GM19455 (cell line): ENCODE data around the gene KLHDC7B.

Experiments
- ATAC-seq: cut with Tn5 transposase; IDR thresholded peaks from one replicate; pipeline ENCODE4 v1.9.1; 2021; ENCODE audit not compliant: unreplicated experiment

Gene KLHDC7B

DNA sequence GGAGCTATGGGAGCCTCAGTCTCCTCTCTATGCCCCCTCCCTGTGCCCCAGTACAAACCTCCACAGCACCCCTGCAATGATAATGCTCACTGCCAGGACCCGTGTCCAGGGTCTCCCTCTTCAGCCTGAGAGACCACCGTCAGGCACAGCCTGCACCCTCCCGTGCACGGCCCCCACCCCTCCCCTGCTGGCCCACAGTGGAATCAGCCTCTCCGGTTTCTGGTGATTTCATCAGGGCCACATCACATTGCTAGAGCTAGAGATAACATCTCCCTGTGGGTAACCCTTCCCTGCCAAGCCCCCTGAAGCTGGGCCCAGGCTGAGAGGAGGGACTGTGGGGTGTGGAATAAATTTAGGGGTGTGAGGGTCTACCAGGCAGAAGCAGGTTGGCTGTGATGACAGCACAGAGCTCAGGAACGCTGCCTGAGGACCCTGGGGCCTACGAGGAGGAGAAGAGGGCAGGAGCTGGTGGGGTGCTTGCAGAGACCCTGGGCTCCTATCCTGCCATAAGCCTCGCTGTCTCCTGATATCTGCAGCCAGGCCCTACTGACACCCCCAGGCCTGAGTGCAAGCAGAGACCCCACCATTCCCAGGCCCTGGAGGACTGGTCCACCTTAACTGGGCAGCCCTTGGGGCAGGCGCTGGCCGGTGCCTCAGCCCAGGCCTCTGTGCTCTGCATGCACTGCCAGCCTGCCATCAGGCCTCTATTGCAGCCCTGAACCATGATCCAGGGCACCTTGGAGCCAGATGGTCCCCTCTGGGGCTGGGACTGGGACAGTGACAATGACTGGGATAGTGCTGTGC lies at the start of gene KLHDC7B:
Gene KLHDC7B (plus strand): TSS at position 378 of the 804 bp plus-strand sequence. CDS start 345 bp downstream, at position 723.
- ATAC-seq, result no peak

GRCh38 chr22:50497093-50497492 lies 48.6 kb upstream of the KLHDC7B start:
- ATAC-seq, result no peak

DNA sequence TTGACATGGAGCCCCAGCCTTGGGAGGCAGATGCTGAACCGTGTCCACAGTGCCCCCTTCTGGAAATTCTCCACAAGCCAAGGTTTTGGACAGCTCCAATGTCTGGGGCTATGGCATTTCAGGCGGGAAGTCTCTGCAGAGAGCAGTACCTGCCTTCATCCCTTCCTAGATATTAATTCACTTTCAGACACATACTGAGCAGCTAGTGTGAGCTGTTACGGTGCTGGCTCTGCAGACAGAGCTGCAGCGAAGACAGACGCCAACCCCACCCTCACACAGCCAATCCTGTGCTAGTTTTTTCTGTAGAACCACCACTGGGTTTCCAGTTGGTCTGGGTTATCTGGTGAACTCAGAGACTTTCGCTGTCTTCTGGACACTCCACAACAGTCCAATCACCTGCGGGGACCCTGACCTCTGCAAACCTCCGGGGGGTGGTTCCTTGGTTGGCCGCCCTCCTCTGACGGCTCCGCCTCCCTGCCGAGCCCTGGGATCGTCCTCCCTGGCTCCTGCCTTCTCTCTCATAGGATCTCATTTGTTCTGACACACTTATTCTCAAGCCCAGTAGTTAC lies 47.3 kb upstream of the KLHDC7B start:
- no peak for ATAC-seq

- ATAC-seq, result no peak
Measured at GRCh38 chr22:50500452-50500851, 45.2 kb upstream of the KLHDC7B start.

GRCh38 chr22:50502096-50502495 lies 43.6 kb upstream of the KLHDC7B start:
- no peak for ATAC-seq

GRCh38 chr22:50502628-50503474 lies 42.8 kb upstream of the KLHDC7B start:
- no peak for ATAC-seq

GRCh38 chr22:50503475-50504145 lies 42.1 kb upstream of the KLHDC7B start:
- no peak for ATAC-seq

DNA sequence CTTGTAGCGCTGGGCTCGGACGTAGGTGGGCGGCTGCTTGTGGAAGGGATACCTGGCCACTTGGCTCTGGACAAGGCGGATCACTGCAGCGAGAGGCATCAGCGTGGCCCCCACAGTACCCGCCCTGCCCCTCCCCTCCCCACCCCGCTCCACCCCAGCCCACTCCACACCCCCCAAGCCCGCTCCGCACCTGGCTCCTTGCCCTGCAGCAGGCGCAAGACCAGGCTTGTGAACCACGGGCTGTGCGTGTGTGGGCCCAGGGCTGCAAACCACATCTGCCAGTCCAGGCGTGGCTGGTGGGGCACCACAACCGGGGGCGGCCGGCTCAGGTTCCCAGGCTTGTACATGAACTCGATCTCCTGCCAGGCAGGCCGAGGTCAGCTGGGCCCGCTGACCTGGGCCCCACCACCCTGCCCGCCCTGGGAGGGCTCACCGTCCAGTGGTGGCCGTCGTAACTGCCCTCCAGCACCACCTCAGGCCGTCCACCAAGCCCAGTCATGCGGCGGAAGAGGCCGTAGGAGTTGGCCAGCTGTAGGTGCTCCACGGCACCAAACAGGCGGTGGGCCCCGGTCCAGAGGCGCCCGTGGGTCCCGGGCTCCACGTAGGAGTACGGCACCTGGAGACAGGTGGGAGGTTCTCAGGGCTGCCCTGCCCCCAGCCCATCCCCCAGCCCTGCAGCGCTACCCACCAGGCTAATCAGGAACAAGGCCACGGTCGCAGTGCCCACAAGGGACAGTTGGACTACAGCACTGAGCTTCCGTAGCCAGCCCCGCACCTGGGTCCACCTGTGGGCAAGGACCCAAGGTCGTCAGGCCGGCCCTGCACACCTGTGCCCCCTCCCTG lies 41.1 kb upstream of the KLHDC7B start:
- no peak for ATAC-seq

GRCh38 chr22:50505276-50505775 lies 40.4 kb upstream of the KLHDC7B start:
- ATAC-seq, result no peak

GRCh38 chr22:50505776-50506610 lies 39.7 kb upstream of the KLHDC7B start:
- no peak for ATAC-seq

- ATAC-seq, result peak; percentile 18
Measured at GRCh38 chr22:50506611-50507420, 38.9 kb upstream of the KLHDC7B start.

DNA sequence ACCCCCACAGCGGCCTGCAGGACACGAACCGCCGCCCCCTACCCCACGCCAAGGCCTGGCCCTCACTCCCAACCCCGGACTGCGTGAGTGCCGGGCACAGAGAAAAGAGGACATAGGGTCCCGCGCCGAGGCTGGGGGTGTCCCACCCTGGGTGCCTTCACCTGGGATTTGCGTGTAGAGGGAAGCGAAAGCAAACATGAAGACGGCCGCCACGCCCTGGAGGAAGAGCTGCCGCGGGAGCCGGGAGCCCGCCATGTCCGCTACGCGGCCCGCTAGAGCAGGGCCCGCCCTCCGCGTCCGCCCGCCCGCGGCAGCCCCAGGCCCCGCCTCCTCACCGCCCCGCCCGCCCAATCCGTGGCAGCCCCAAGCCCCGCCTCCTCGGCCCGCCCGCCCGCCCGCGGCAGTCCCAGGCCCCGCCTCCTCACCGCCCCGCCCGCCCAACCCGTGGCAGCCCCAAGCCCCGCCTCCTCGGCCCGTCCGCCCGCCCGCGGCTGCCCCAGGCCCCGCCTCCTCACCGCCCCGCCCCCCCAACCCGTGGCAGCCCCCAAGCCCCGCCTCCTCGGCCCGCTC lies 38.2 kb upstream of the KLHDC7B start, which contains the start of gene LMF2:
Gene LMF2 (minus strand): TSS at position 282 of the 570 bp plus-strand sequence. CDS start 27 bp downstream, at position 255.
- ATAC-seq, result peak; percentile 55

DNA sequence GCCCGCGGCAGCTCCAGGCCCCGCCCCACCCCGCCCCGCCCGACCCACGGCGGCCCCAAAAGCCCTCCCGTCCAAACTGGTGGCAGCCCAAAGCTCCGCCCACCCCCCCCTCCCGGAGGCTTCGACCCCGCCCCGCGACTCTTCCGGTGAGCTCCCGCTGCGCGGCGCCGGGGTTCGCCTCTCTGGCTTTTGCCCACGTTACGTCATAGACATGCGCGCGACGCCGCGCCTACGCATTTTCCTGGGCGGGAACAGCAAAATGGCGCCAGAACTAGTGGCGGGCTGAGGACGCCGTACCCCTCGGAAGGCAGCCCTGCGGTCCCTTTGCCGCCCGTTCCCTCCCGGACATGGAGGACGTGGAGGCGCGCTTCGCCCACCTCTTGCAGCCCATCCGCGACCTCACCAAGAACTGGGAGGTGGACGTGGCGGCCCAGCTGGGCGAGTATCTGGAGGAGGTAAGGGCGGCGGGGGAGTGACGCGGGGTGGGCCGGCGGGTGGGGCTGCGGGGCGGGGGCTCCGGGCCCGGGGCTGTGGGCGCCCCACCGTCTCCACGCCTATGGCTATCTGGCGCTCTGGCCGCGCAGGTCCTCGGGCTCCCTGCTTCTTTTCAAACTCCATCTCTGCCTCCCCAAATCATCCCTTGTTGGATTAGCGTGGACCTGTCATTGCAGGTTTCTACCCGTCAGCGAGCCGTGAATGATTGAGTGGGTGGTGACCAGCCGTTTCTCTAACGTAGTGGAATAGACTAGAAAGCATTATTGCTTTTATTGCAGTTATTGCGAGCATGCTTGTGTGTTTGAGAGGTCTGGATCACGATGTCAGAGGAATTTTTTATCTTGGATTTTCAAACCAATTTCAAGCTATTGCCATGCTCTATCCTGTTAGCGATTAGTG lies 37.5 kb upstream of the KLHDC7B start, which contains the start of gene NCAPH2:
Gene NCAPH2 (plus strand): TSS at position 234 of the 894 bp plus-strand sequence. CDS start 114 bp downstream, at position 348.
- peak; percentile 51 for ATAC-seq

DNA sequence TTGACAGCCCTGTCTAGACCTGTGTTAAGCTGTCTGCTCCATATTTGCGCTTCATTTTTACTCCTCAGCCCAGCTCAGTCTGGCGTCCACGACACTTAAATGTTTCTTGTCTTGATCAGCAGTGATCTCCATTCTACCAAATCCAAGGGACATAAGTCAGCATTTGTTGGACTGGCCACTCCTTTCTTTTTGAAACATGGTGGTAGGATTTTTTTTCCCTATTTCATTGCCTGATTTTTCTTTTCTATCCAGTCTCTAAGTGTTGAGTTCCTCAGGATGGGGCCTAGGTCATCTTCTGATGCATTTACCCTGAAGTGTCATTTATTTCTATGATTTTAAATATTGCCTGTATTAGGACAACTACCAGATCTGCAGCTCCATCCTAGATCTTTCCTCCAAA lies 36.8 kb upstream of the KLHDC7B start:
- no peak for ATAC-seq

DNA sequence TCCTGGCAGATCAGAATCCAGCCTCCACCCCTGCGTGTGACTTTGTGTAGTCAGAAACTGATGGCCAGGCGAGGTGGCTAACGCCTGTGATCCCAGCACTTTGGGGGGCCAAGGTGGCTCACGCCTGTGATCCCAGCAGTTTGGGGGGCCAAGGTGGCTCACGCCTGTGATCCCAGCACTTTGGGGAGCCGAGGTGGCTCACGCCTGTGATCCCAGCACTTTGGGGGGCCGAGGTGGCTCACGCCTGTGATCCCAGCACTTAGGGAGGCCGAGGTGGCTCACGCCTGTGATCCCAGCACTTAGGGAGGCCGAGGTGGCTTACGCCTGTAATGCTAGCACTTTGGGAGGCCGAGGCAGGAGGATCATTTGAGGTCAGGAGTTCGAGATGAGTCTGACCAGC lies 32.5 kb upstream of the KLHDC7B start:
- ATAC-seq, result no peak

GRCh38 chr22:50516068-50516467 lies 29.6 kb upstream of the KLHDC7B start:
- no peak for ATAC-seq

GRCh38 chr22:50516891-50517290 lies 28.8 kb upstream of the KLHDC7B start:
- ATAC-seq, result no peak
